Chondrocyte (in vitro differentiated cells): Measurements from ENCODE around the gene RSPO4. TPM values are rescaled to one million over a fixed set of nuclear protein-coding genes. Genes with fewer than 3 reads are reported as not detected.
A peak's percentile ranks its signal among the peaks of the same experiment; 100 is the strongest.

Experiments used
- DNase-seq: peaks from one replicate; pipeline ENCODE4 v3.0.0; 2021; ENCODE audit warnings: mixed read lengths, low spot score
- H3K27ac Mint-ChIP-seq: one replicate; pipeline ENCODE4 v1.8.0; 2021; ENCODE audit warnings: mild to moderate bottlenecking, moderate library complexity, mixed read lengths; ENCODE audit not compliant: unreplicated experiment
- H3K27me3 Mint-ChIP-seq: 2 replicates; pipeline ENCODE4 v1.8.0; 2021; ENCODE audit warnings: low read depth, mixed read lengths
- H3K36me3 Mint-ChIP-seq: 2 replicates; pipeline ENCODE4 v1.8.0; 2021; ENCODE audit warnings: low read depth, mixed read lengths
- H3K4me1 Mint-ChIP-seq: 2 replicates; pipeline ENCODE4 v1.8.0; 2021; ENCODE audit warnings: low read depth, mild to moderate bottlenecking, mixed read lengths
- H3K4me3 Mint-ChIP-seq: one replicate; pipeline ENCODE4 v1.8.0; 2021; ENCODE audit warnings: mild to moderate bottlenecking, moderate library complexity, mixed read lengths; ENCODE audit not compliant: unreplicated experiment
- H3K9me3 Mint-ChIP-seq: 2 replicates; pipeline ENCODE4 v1.8.0; 2021; ENCODE audit warnings: low read depth, mixed read lengths
- long read RNA-seq: library from polyadenylated mRNA; stranded (forward); transcript quantifications from one replicate; pipeline ENCODE4 v2.0.0, GENCODE V29; 2021
- total RNA-seq: library from RNA; stranded (reverse); gene quantifications from 3 replicates; pipeline ENCODE4 v1.2.1, GENCODE V29; 2021
- TF ChIP-seq, protein P1 (sequence below): fragments of 200-600 bp; sonication (generic); IDR thresholded peaks from 2 replicates; pipeline ENCODE4 v1.5.0; 2021; ENCODE audit warnings: antibody characterized with exemption, mild to moderate bottlenecking, moderate library complexity

The RSPO4 gene
- 0.19 TPM in 1 of 3 replicates, not detected in the others for total RNA-seq
- long read RNA-seq: 0 reads

DNA sequence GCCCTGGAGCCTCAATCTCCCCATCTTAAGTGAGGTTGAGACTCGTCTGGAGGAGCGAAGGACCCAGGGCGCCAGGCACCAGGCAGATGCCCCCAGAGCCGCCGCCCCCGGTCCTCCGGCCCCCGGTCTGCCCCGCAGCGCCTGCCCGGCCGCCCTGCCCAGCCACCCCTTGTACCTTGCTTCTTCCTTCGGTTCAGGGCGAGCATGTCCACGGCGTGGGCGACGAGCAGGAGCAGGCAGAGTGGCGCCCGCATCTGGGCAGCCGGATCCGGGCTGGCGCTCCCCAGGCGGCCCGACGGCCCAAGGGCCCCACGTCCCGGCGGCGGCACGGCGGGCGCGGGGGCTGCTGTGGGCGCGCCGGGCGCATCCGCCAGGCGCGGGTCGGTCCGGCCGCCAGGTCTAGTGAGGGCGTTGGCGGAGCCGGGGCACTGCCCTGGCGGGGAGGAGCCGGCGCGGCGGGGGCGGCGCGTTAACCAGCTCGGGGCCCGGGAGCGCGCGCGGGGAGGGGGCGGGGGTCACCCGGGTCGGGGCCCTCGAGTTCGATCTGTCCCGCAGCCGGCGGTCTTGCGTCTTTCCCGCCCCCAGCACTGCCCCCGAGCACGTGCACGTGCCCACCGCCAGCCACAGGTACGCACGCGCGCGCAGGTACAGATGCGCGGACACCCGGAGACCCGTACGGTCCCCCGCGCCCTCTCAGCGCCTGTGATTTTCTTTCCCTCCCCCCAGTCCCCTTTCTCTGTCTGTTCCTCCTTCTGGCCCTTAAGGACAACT, at the start of gene RSPO4:
Gene RSPO4 (minus strand): TSS at position 401 of the 771 bp plus-strand sequence. CDS start 147 bp downstream, at position 254.
- DNase-seq: no peak
- H3K27ac Mint-ChIP-seq: no peak within 1 kb of the TSS
- TF ChIP-seq, protein P1, sequence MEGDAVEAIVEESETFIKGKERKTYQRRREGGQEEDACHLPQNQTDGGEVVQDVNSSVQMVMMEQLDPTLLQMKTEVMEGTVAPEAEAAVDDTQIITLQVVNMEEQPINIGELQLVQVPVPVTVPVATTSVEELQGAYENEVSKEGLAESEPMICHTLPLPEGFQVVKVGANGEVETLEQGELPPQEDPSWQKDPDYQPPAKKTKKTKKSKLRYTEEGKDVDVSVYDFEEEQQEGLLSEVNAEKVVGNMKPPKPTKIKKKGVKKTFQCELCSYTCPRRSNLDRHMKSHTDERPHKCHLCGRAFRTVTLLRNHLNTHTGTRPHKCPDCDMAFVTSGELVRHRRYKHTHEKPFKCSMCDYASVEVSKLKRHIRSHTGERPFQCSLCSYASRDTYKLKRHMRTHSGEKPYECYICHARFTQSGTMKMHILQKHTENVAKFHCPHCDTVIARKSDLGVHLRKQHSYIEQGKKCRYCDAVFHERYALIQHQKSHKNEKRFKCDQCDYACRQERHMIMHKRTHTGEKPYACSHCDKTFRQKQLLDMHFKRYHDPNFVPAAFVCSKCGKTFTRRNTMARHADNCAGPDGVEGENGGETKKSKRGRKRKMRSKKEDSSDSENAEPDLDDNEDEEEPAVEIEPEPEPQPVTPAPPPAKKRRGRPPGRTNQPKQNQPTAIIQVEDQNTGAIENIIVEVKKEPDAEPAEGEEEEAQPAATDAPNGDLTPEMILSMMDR: no peak
- H3K36me3 Mint-ChIP-seq: peaks cover 5% of the 10 kb centered on the region
- peak within 1 kb of the TSS; percentile 60 for H3K4me3 Mint-ChIP-seq
- H3K27me3 Mint-ChIP-seq: peaks cover 57% of the 10 kb centered on the region
- no peaks in the 10 kb centered on the region for H3K9me3 Mint-ChIP-seq
- peaks cover 6% of the 10 kb centered on the region for H3K4me1 Mint-ChIP-seq

DNA sequence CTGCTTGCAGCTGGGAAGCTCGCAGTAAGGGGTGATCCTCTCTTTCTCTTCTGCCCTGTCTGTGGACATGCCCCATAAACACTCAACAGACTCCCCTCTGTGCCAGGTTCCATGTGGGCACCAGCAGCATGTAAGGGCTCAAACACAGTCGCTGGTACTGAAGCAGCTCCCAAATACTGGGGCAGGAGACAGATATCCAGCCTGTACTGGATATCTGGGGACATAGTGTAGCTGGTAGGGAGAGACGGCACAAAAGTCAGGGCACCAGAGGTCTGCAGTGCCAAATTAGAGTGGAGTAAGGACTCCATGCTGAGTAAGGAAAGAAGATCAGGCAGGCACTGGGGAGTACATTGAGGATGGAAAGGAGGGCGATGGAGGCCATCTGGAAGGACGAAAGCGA, 48.3 kb upstream of the RSPO4 start:
- TF ChIP-seq, protein P1: no peak
- DNase-seq: no peak
- no peaks in the 10 kb centered on the region for H3K36me3 Mint-ChIP-seq
- no peaks in the 10 kb centered on the region for H3K4me1 Mint-ChIP-seq
- H3K27me3 Mint-ChIP-seq: no peaks in the 10 kb centered on the region
- peaks cover 3% of the 10 kb centered on the region for H3K9me3 Mint-ChIP-seq
- no peak overlapping the region for H3K27ac Mint-ChIP-seq
- no peak overlapping the region for H3K4me3 Mint-ChIP-seq

DNA sequence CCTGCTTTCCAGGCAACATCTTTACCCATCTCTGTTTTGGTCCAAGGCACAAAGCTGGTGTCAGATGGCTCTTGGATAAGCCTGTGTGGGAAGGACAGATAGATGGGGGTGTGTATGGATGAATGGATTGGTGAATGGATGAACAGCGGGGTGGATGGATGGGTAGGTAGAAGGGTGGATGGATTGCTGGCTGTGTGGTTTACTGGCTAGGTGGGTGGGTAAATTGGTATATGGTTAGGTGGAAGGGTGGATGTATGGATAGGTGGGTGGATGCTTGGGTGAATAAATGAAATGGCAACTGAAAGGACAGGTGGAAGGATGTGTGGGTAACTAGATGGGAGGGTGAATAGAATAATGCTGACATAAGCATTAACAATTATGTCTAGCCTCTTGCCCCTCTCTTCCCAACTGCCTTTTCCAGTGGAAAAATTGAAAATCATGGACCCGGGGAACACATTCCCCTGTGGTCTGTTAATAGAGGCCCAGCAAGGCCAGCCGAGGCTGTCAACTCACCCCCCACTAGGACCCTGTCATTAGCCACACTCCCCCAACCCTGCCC, 43.8 kb upstream of the RSPO4 start:
- H3K4me3 Mint-ChIP-seq: no peak overlapping the region
- no peaks in the 10 kb centered on the region for H3K4me1 Mint-ChIP-seq
- peaks cover 3% of the 10 kb centered on the region for H3K9me3 Mint-ChIP-seq
- H3K36me3 Mint-ChIP-seq: no peaks in the 10 kb centered on the region
- H3K27ac Mint-ChIP-seq: no peak overlapping the region
- peaks cover 2% of the 10 kb centered on the region for H3K27me3 Mint-ChIP-seq
- TF ChIP-seq, protein P1: no peak
- DNase-seq: no peak

DNA sequence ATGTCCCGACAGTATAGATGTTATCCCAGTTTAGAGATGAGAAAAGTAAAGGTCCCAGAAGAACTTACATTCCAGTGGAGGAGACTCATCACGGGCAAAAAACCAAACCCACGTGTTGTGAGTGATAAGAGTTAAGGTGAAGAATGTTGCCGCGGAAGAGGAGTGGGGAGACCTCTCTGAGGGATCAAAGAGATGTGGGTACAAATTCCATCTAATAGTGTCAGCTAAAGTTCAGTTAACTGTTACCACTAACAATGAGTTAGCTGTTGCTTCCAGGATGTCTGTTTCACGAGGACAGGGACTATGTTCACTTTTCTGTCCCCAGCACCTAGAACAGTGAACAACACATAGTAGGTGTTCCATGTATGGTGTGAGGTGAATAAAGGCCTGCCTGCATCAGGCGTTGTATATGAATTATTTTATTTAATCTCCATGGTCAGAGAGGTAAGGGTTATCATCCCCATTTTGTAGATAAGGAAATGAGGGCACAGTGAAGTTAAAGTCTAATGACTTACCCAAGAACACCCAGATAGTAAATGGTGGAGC, 39.8 kb upstream of the RSPO4 start:
- H3K27me3 Mint-ChIP-seq: peaks cover 2% of the 10 kb centered on the region
- no peak for DNase-seq
- no peaks in the 10 kb centered on the region for H3K4me1 Mint-ChIP-seq

DNA sequence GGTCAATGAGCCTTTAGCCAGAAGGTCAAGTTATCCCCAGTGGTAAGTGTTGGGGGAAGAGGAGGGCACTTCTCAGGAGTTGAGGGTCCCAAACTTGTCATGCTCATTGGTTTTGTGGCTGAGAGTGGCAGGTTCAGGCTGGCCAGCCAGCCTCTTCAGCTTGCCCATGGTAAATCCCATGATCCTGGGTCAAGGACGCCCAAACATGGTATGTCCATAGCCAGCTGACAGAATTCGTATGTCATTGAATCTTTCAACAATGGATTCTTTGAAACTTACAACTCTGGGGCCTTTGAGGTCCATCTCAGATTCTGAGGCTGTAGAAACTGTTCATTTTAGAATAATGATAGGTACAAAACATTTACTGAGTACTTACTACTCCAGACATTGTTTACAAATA, 36.1 kb upstream of the RSPO4 start:
- no peak for DNase-seq
- Mint-ChIP-seq H3K36me3 (no peaks in the 10 kb centered on the region), H3K27ac (no peak overlapping the region), H3K4me1 (no peaks in the 10 kb centered on the region), H3K9me3 (no peaks in the 10 kb centered on the region), H3K4me3 (no peak overlapping the region), H3K27me3 (no peaks in the 10 kb centered on the region)
- TF ChIP-seq, protein P1: no peak

More for the DNA sequence above, 39.8 kb upstream of the RSPO4 start:
- Mint-ChIP-seq H3K9me3 (peaks cover 2% of the 10 kb centered on the region), H3K4me3 (no peak overlapping the region), H3K36me3 (no peaks in the 10 kb centered on the region), H3K27ac (no peak overlapping the region)
- TF ChIP-seq, protein P1: no peak
